Skeletal muscle cell (primary cell): ENCODE measurements around the gene GDF11.
"Not testable (repeated sequence)": the region's sequence is repeated elsewhere in the genome, so short reads cannot be mapped to it uniquely, and the experiment has no call there.

ENCODE experiments used
- DNase-seq: peaks from one replicate; pipeline ENCODE4 v3.0.0-alpha.2; 2010; ENCODE audit warnings: low read depth
- H3K4me3 ChIP-seq: 2 replicates; pipeline ENCODE4 v1.5.1; 2011; ENCODE audit warnings: low read depth, mild to moderate bottlenecking, control low read depth, low read length, moderate library complexity

Gene GDF11

GRCh38 chr12:55734595-55734994 lies 8.3 kb upstream of the GDF11 start:
- no peak for DNase-seq
- H3K4me3 ChIP-seq: no peak overlapping the region

- no peak for DNase-seq
- no peak overlapping the region for H3K4me3 ChIP-seq
These were observed 6.8 kb upstream of the GDF11 start for GRCh38 chr12:55736076-55736475.

GRCh38 chr12:55736780-55737580 lies 5.9 kb upstream of the GDF11 start:
- no peak for DNase-seq
- no peak overlapping the region for H3K4me3 ChIP-seq

GRCh38 chr12:55737581-55738122 lies 5.3 kb upstream of the GDF11 start:
- no peak for DNase-seq
- H3K4me3 ChIP-seq: peak overlapping the region; percentile 85

- no peak for DNase-seq
- peak overlapping the region; percentile 85 for H3K4me3 ChIP-seq
These were observed 4.5 kb upstream of the GDF11 start for GRCh38 chr12:55738123-55739024.

- no peak for DNase-seq
These were observed 3.9 kb upstream of the GDF11 start for GRCh38 chr12:55739025-55739378.

GRCh38 chr12:55741931-55742680 lies 816 bp upstream of the GDF11 start:
- no peak for DNase-seq
- H3K4me3 ChIP-seq: peak overlapping the region; percentile 47

More at GRCh38 chr12:55739025-55739378, 3.9 kb upstream of the GDF11 start:
- peak overlapping the region; percentile 85 for H3K4me3 ChIP-seq

GRCh38 chr12:55743406-55744339 lies 751 bp downstream of the GDF11 start:
- no peak for DNase-seq
- peak overlapping the region; percentile 73 for H3K4me3 ChIP-seq

GRCh38 chr12:55744340-55745030 lies 1.6 kb downstream of the GDF11 start:
- H3K4me3 ChIP-seq: peak overlapping the region; percentile 73

GRCh38 chr12:55745361-55746173 lies 2.6 kb downstream of the GDF11 start:
- no peak for DNase-seq
- peak overlapping the region; percentile 73 for H3K4me3 ChIP-seq

More at GRCh38 chr12:55744340-55745030, 1.6 kb downstream of the GDF11 start:
- DNase-seq: no peak

GRCh38 chr12:55746174-55746912 lies 3.4 kb downstream of the GDF11 start:
- H3K4me3 ChIP-seq: no peak overlapping the region
- DNase-seq: no peak

GRCh38 chr12:55746913-55747231 lies 4.0 kb downstream of the GDF11 start:
- no peak overlapping the region for H3K4me3 ChIP-seq
- no peak for DNase-seq

- DNase-seq: no peak
- no peak overlapping the region for H3K4me3 ChIP-seq
These were observed 5.5 kb downstream of the GDF11 start for GRCh38 chr12:55748230-55748993.

- DNase-seq: no peak
These were observed 12.3 kb downstream of the GDF11 start for GRCh38 chr12:55755246-55755645.

GRCh38 chr12:55757701-55758100 lies 14.8 kb downstream of the GDF11 start:
- H3K4me3 ChIP-seq: no peak overlapping the region
- DNase-seq: no peak

More at GRCh38 chr12:55755246-55755645, 12.3 kb downstream of the GDF11 start:
- H3K4me3 ChIP-seq: no peak overlapping the region

- not testable (repeated sequence) for H3K4me3 ChIP-seq, DNase-seq
These were observed 15.7 kb downstream of the GDF11 start for GRCh38 chr12:55758575-55758974.
